HCEC 1CT (cell line): ENCODE data around the gene ANKRD28.
"Not testable (repeated sequence)": the region's sequence is repeated elsewhere in the genome, so short reads cannot be mapped to it uniquely, and the experiment has no call there.

Source experiments
- DNase-seq: peaks from one replicate; pipeline ENCODE4 v3.0.0-alpha.2; 2017

The ANKRD28 gene

GRCh38 chr3:15633766-15634598 lies 163.8 kb downstream of the ANKRD28 start:
- peak; percentile 7 for DNase-seq

GRCh38 chr3:15633159-15633558 lies 164.6 kb downstream of the ANKRD28 start:
- DNase-seq: no peak

GRCh38 chr3:15632212-15632580 lies 165.6 kb downstream of the ANKRD28 start:
- DNase-seq: no peak

GRCh38 chr3:15631426-15632211 lies 166.2 kb downstream of the ANKRD28 start:
- DNase-seq: peak; percentile 2

- DNase-seq: peak; percentile 78
Measured at GRCh38 chr3:15630646-15631350, 167.0 kb downstream of the ANKRD28 start.

GRCh38 chr3:15629860-15630597 lies 167.8 kb downstream of the ANKRD28 start:
- DNase-seq: peak; percentile 88

- DNase-seq: no peak
Measured at GRCh38 chr3:15628967-15629366, 168.8 kb downstream of the ANKRD28 start.

- no peak for DNase-seq
Measured at GRCh38 chr3:15623535-15624440, 174.0 kb downstream of the ANKRD28 start.

GRCh38 chr3:15619659-15620464 lies 177.9 kb downstream of the ANKRD28 start:
- not testable (repeated sequence) for DNase-seq
